G401 (cell line): ENCODE measurements around the gene MTPN. TPM values are rescaled to one million over a fixed set of nuclear protein-coding genes. Genes with fewer than 3 reads are reported as not detected.

ENCODE experiments used
- DNase-seq: peaks from one replicate; pipeline ENCODE4 v3.0.0-alpha.2; 2015; ENCODE audit warnings: low spot score
- in situ Hi-C: cut with HindIII; loops from 2 replicates; pipeline ENCODE4 v1.10.0; 2016; ENCODE audit warnings: low sequenced_read_pairs, mixed read lengths
- total RNA-seq: library from RNA; depleted of rRNA; stranded (reverse); fragments of >200 nt; shearing (Covaris generic); gene quantifications from 2 replicates; pipeline ENCODE4 v1.2.3, GENCODE V29; 2014

Gene MTPN
- total RNA-seq, 1 experiment from 2014 or later: 115 TPM

DNA sequence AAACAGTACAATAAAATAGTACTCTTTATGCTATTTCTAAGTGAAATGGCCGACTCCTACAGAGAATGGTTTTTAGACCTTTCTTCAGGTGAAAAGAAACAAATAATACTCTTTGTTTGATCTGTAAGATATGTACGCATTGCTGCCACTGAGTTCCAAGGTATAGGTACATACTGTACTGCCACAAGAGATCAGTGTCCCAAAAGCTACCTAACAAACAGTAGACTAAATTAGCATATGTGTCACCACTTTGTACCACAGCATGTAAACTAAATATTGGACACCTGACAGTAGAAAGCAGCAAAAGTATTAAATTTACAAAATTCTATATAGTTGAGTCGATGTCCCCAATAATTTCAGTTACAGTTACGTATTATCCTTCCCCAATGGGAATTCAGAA lies 14.4 kb downstream of the MTPN start:
- no peak for DNase-seq
- in situ Hi-C loops: no loop called here

DNA sequence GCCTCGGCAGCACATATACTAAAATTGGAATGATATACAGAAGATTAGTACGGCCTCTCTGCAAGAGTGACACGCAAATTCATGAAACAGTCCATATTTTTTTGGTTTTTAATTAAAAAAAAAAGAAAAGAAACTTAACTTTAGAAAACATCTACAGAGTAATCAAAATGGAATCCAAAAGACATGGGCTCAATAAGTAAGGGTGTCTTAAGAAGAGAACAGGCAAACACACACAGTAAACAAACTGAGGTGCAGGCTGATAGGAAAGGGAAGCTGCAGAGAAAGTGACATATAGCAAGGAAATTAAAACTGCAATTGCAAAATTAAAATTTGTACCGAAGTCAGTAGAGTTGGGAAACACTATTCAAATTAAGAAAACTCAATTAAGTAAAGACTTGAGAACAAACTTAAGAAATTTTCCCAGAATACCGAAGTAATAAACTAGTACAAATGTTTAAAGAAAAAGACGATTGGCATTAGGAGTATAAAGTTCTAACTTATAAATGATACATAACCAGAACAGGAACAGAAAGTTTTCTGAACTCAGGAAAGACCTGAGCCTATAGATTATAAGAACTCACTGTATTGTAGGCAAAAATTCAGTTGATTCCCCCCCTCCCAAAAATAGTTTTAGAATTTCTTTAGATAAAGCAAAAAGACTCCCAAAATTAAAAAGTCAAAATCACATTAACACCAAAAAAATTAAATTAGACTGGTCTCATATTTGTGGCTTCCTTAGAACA lies 16.3 kb downstream of the MTPN start:
- in situ Hi-C loops: no loop called here
- DNase-seq: no peak

DNA sequence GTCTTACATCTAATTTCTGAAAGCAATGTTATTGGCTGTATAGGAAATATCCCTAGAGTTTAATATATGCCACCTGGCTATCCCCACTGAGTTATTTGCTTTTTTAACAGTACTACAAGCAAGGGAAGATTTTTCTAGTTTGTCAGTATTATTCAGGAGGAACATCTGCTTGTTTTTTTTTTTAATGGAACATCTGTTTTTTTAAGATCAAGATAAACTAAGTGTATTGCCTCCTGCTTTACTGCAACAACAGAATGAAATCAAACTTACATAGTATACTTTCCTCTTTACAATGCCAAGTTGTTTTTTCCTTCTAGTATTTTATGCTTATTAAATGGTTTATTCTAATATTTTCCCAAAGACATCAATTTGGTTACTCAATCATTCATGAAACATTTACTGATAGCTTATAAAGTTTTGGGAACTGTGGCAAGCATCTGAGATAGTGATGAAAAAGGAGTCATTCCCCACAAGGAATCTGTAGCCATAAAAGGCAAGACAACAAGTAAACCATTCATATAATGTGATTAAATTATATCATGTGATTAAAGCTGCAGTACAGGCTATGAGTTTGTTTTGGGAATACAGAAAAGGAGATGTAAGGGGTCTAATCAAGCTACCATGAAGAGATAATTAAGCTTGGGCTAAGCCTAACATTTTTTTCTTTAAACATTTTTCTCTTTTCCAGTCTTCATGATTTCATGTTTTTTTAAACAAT lies 17.4 kb downstream of the MTPN start:
- no peak for DNase-seq
- in situ Hi-C loops: no loop called here

- no peak for DNase-seq
- in situ Hi-C loops: no loop called here
Measured at GRCh38 chr7:135958173-135958572, 19.0 kb downstream of the MTPN start.

GRCh38 chr7:135957627-135958026 lies 19.5 kb downstream of the MTPN start:
- DNase-seq: no peak
- in situ Hi-C loops: no loop called here

- DNase-seq: no peak
- in situ Hi-C loops: no loop called here
Measured at GRCh38 chr7:135956393-135956792, 20.8 kb downstream of the MTPN start.

DNA sequence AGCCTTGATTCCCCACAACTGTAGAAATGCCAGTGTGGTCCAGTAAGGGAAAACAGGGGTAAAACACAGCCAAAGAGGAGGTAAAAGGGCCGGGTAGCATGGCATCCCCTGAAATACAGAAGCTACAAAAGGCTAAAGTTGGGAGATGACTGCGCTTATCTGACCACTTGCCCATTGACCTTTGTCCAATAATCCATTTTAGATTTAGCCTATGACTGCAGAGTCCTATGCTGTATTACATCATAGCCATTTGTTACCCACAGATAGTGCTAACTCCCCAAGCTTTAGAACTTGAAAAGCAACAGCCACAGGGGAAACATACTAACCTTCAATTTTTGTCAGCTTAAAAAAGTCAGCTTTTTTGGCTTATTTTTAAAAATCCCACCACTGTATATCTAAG lies 26.2 kb downstream of the MTPN start:
- in situ Hi-C loops: no loop called here
- DNase-seq: no peak

- in situ Hi-C loops: no loop called here
- DNase-seq: no peak
Measured at GRCh38 chr7:135950429-135950828, 26.7 kb downstream of the MTPN start.

DNA sequence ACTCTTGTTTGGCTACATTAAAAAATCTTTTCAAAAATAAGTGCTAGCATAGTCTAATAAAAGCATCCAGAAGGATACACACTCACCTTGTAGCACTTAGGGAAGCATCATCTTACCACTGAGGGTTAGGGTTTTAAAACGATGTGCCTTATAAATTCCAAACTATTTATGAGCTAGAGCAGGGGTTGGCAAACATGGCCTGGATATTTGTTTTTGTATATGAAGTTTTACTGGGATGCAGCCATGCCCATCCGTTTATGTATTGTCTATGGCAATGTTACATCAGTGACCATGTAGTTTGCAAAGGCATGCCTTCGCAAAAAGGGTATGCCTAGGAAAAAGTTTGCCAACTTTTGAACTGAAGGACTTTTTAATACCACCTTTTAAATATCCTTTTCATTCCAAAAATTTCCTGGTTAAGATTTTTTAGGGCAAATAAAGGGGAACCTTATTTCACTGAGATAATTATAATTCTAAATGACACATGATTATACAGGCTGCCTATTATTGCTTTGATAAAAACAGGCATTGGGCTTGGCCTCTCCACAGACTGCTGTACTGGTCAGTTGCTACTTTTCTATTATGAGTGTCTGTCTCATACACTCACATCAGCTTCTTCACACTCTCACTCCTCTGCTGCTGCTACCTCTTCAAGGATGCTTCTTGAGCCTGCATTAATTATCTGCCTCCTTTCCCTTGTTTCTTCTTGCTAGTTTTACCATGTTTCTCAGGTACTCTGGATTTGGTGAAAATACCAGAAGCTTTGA lies 30.7 kb downstream of the MTPN start:
- in situ Hi-C loops: no loop called here
- DNase-seq: no peak

GRCh38 chr7:135944753-135945152 lies 32.4 kb downstream of the MTPN start:
- no peak for DNase-seq
- in situ Hi-C loops: no loop called here

DNA sequence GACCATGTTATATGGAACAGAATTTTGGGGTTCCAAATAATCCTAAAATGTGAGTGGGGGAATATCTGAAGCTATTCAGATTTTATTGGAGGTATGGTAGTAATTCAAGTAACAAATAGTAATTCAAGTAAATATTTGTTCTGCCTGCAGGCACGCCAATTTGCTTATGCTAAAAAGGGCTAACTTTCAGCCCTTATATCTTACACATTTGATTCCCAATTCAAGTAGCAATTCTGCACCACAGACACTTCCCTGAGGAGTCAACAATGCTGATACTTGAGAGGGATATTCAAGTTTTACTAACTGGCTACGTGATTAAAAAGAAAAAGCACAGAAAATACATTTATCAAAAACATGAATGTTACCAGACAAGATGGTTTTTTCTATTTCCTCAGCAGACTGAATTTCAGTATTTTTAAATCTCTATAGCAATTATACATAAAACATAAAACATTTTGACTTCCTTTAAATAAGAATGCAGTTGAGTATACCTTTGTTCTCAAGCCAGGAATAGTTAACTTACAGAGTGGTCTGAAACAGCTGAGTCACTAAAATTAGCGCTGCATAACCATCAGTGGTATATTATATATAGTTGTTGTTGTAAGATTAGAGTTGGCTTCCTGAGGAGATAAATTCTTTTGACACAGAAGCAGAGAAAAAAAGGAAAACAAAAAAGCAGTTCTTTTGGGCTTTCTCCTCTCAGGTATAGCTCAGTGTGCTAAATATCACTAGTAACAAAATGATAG lies 33.9 kb downstream of the MTPN start:
- in situ Hi-C loops: no loop called here

GRCh38 chr7:135942614-135943013 lies 34.5 kb downstream of the MTPN start:
- DNase-seq: no peak
- in situ Hi-C loops: no loop called here

More for the DNA sequence above, 33.9 kb downstream of the MTPN start:
- DNase-seq: no peak

GRCh38 chr7:135940077-135941075 lies 36.8 kb downstream of the MTPN start:
- in situ Hi-C loops: no loop called here
- DNase-seq: no peak

- no peak for DNase-seq
- in situ Hi-C loops: no loop called here
Measured at GRCh38 chr7:135939261-135939812, 37.8 kb downstream of the MTPN start.

GRCh38 chr7:135938563-135938962 lies 38.6 kb downstream of the MTPN start:
- no peak for DNase-seq
- in situ Hi-C loops: no loop called here

- DNase-seq: no peak
Measured at GRCh38 chr7:135938086-135938485, 39.1 kb downstream of the MTPN start.

GRCh38 chr7:135936497-135937217 lies 40.5 kb downstream of the MTPN start:
- in situ Hi-C loops: no loop called here
- no peak for DNase-seq

More at GRCh38 chr7:135938086-135938485, 39.1 kb downstream of the MTPN start:
- in situ Hi-C loops: no loop called here
